ENCODE results near the gene PDE4D. TPM values are rescaled to one million over a fixed set of nuclear protein-coding genes. Genes with fewer than 3 reads are reported as not detected.

The PDE4D gene
- total RNA-seq, 1 experiment from 2014 or later = 6.5 TPM

GRCh38 chr5:59685793-59686192 is 207.7 kb downstream of the PDE4D start:
- BruUV-seq (replicated peaks) = no TSS peak
- TF ChIP-seq EZH2 (IDR thresholded peaks at IDR 0.05; ENCODE audit: borderline replicate concordance, low read depth, low read length, poor library complexity, severe bottlenecking) (no peak), CTCF (conservative IDR thresholded peaks at IDR 0.05; ENCODE audit: low read depth, low read length) (no peak)
- H3K27ac ChIP-seq (ENCODE audit: low read depth, low read length, poor library complexity, severe bottlenecking) = no peak overlapping the region
- no peak for DNase-seq (ENCODE audit: low spot score)
- CTCF ChIA-PET = no interaction called here
- no peaks in the 10 kb centered on the region for H3K27me3 ChIP-seq (replicated peaks; ENCODE audit: insufficient read depth, low read depth, low read length, poor library complexity)
- H3K36me3 ChIP-seq (ENCODE audit: insufficient read depth, low read length, poor library complexity, severe bottlenecking) = no peaks in the 10 kb centered on the region
- H3K4me3 ChIP-seq (ENCODE audit: low read depth, low read length, poor library complexity, severe bottlenecking) = no peak overlapping the region
- H3K4me1 ChIP-seq (ENCODE audit: insufficient read depth, low read length, poor library complexity, severe bottlenecking) = no peaks in the 10 kb centered on the region
- intact Hi-C loops (cut with micrococcal nuclease; ENCODE audit: unreplicated experiment) = no loop called here
- no peaks in the 10 kb centered on the region for H3K9me3 ChIP-seq (ENCODE audit: low read depth, low read length, poor library complexity, severe bottlenecking)
- POLR2A ChIA-PET (ENCODE audit: low non-redundant PET) = no interaction called here

GRCh38 chr5:59685191-59685530 is 208.4 kb downstream of the PDE4D start:
- Histone ChIP-seq H3K36me3 (ENCODE audit: insufficient read depth, low read length, poor library complexity, severe bottlenecking) (no peaks in the 10 kb centered on the region), H3K27ac (ENCODE audit: low read depth, low read length, poor library complexity, severe bottlenecking) (no peak overlapping the region), H3K4me1 (ENCODE audit: insufficient read depth, low read length, poor library complexity, severe bottlenecking) (no peaks in the 10 kb centered on the region), H3K4me3 (ENCODE audit: low read depth, low read length, poor library complexity, severe bottlenecking) (no peak overlapping the region), H3K27me3 (replicated peaks; ENCODE audit: insufficient read depth, low read depth, low read length, poor library complexity) (no peaks in the 10 kb centered on the region), H3K9me3 (ENCODE audit: low read depth, low read length, poor library complexity, severe bottlenecking) (no peaks in the 10 kb centered on the region)
- CTCF ChIA-PET = no interaction called here
- DNase-seq (ENCODE audit: low spot score) = no peak
- intact Hi-C loops (cut with micrococcal nuclease; ENCODE audit: unreplicated experiment) = no loop called here
- BruUV-seq (replicated peaks) = no TSS peak
- POLR2A ChIA-PET (ENCODE audit: low non-redundant PET) = no interaction called here
- no peak for TF ChIP-seq CTCF (conservative IDR thresholded peaks at IDR 0.05; ENCODE audit: low read depth, low read length)
- TF ChIP-seq EZH2 (IDR thresholded peaks at IDR 0.05; ENCODE audit: borderline replicate concordance, low read depth, low read length, poor library complexity, severe bottlenecking) = no peak

GRCh38 chr5:59684388-59685190 is 208.9 kb downstream of the PDE4D start:
- Histone ChIP-seq H3K36me3 (ENCODE audit: insufficient read depth, low read length, poor library complexity, severe bottlenecking) (no peaks in the 10 kb centered on the region), H3K27me3 (replicated peaks; ENCODE audit: insufficient read depth, low read depth, low read length, poor library complexity) (no peaks in the 10 kb centered on the region), H3K4me3 (ENCODE audit: low read depth, low read length, poor library complexity, severe bottlenecking) (no peak overlapping the region), H3K9me3 (ENCODE audit: low read depth, low read length, poor library complexity, severe bottlenecking) (no peaks in the 10 kb centered on the region), H3K4me1 (ENCODE audit: insufficient read depth, low read length, poor library complexity, severe bottlenecking) (no peaks in the 10 kb centered on the region), H3K27ac (ENCODE audit: low read depth, low read length, poor library complexity, severe bottlenecking) (no peak overlapping the region)
- intact Hi-C loops (cut with micrococcal nuclease; ENCODE audit: unreplicated experiment) = no loop called here
- ChIA-PET POLR2A (ENCODE audit: low non-redundant PET) (no interaction called here), CTCF (no interaction called here)
- BruUV-seq (replicated peaks) = no TSS peak
- no peak for TF ChIP-seq CTCF (conservative IDR thresholded peaks at IDR 0.05; ENCODE audit: low read depth, low read length)
- no peak for TF ChIP-seq EZH2 (IDR thresholded peaks at IDR 0.05; ENCODE audit: borderline replicate concordance, low read depth, low read length, poor library complexity, severe bottlenecking)
- DNase-seq (ENCODE audit: low spot score) = no peak
